DMS153 (cell line): Measurements from ENCODE around the gene ARHGAP27.
"Not testable (repeated sequence)": the region's sequence is repeated elsewhere in the genome, so short reads cannot be mapped to it uniquely, and the experiment has no call there.

ENCODE experiments used
- DNase-seq: peaks from one replicate; lab custom pipeline; 2025; lab: John Stamatoyannopoulos, UW

The ARHGAP27 gene

DNA sequence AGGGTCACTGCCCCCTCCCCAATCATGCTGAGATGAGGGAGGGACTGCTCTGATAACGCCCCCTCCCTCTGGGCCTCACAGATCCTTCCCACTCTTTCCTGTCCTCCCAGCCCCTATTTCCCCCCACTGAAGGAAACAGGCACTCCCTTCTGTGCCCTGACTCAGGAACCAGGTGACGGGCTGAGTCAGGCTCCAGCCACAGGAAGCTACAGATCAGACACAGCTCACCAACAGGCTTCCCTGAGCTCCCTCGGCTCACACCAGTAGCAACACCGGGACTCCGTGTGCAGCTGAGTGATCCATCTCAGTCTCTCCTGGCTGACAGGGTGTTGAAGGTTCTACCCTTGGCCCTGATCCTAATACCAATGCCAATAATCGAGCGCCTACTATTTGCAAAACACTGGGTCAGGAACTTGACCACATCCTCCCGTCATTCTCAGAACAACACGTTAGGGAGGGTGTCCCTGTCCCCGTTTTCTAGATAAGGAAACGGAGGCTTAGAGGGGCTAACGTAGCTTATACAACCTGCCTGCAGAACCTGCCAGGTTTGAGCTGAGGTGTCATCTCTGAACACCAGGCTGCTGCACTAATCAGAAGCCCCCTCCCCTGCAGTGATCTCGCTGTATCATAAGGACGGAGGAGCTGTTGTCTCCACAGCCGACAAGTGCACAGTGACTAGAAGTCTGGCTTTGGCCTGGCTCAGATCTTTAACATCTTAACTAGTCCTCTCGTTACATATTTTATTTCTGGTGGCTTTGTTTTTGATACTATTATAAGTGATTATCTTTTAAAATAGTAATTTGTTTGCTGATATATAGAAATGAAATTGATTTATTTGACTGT, 13.5 kb upstream of the ARHGAP27 start:
- DNase-seq, result not testable (repeated sequence)

GRCh38 chr17:45444856-45445820, 12.5 kb upstream of the ARHGAP27 start:
- not testable (repeated sequence) for DNase-seq

GRCh38 chr17:45444301-45444700, 11.6 kb upstream of the ARHGAP27 start:
- not testable (repeated sequence) for DNase-seq

DNA sequence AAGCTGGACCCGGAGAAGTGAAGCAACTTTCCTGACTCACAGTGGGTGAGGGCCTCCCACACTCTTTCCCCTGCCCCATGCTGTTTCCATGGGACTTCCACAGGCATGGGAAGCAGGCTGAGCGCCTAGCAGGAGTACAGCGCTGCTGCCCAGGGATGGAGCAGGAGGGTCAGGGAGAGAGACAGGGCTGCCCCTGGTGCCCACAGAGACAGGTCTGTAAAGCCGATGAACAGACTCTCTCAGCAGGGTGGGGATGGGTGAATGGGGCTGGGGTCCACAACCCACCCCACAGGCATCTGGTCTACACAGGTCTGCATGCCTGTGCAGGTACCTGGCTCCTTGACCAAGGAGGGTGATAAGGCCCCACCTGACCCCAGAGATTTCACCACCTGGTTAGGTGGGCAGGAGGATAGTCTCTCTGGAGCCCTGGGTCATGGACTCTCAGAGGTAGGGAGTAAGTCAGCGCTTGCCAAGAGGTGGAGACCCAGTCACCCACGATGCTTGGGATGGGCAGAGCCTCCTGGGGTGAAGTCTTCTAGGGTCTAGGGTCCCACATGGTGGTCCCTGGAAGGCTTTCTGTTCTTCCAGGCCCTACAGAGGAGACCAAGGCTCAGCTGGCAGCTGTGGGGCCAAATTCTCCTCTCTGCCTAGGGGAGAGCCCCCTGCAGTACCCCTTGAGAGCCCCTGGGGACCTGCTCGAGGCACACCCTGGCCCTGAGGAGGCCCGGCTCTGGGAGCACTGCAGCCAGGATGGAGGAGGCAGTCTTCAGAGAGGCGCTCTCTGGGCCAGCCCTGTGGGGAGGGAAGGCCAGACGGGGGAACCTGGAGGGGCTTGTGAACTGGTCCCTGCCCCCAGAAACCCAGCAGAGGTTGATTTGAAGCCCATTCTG, 10.9 kb upstream of the ARHGAP27 start:
- not testable (repeated sequence) for DNase-seq

DNA sequence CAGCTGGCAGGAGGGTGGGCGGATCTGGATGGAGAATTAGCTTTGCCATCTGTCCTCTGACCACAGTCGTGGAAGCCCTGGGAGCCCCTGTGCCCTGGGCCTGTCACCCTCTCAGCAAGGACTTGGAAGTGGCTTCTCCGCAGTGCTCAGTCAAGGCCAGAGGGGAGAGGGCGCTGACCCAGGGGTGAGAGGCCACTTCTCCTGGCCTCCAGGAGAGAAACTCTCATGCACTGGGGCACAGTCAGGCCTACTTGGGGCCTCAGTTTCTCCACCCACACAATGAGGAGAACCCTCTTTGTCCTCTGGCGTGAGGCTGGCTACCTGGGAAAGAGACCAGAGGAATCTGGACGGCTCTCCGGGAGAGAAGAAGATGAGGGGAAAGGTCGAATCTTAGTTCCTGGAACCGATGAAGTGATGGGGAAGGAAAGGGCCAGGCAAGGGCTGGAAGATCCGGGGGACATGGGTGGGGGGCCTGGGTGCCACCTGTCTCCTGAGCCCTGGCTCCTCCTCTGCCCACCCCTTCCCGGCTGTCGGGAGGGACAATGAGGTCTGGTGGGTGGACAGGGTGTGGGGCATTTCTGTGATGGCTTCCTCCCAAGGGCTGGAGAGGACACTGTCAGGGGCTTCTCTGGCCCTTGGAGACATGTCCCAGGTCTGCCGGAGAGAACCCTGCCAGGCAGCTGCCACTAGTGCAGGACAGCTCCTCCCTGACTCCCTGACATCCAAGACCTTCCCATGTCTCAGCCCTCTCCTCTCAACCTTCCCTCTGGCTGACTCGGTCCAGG, 9.0 kb upstream of the ARHGAP27 start:
- no peak for DNase-seq

- not testable (repeated sequence) for DNase-seq
Measured at GRCh38 chr17:45440839-45441515, 8.3 kb upstream of the ARHGAP27 start.

DNA sequence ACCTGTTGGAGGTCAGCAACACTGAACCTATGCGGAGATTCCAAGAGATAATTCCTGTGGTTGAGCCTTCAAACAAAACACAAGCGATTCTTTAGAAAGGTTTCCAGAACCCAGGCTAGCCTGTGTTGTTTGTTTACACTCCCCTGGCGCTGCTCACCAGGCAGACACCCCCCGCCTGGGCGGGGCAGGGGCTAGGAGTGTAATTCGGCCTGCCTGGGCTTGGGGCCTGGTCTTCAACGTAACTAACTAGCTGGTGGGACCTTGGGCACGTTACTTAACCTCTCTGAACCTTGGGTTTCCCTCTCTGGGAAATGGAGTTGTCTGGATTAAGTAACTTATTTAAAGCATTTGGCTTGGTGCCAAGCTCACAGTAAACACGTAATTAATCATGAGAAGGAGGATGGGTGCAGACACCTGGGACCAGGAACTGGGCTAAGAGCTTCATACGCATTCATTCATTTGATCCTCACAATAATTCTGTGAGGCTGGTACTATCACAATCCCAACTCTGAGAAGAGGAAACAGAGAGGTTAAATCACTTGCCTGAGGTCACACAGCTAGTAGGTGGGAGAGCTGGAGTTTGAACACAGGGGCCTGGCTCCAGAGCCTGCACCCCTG, 7.6 kb upstream of the ARHGAP27 start:
- DNase-seq, result peak; percentile 64

DNA sequence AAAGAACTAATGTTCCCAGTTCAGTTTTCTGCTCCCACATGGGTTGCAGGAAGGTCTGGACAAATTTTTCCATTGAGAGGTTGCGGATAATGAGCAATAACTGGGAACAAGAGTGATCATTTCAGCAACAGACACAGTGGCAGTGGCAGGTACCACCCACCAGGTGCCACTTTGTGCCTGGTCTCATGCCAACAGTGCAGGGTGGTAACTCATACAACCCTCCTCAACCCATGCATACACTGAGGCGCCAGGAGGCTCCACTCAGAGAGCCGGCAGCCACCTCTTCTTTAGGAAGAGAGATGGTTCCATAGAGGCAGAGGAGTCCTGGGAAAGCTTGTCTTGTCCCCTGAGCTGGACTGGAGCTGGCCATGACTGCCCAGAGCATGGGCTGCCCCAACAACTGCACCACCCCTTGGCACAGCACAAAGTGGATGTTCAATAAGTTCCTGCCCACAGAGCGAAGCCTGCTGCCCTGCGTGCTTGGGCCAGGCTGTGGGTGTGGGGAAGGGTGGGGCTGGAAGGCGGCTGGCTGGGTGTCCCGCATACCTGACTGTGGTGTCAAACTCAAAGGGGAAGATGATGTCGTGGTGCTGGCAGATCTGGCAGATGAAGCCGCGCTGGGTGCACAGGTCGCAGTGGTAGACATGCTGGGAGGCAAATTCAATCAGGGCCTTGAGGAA, 6.4 kb upstream of the ARHGAP27 start:
- no peak for DNase-seq

GRCh38 chr17:45437465-45438283, 5.0 kb upstream of the ARHGAP27 start:
- DNase-seq, result no peak

- no peak for DNase-seq
Measured at GRCh38 chr17:45436625-45437464, 4.2 kb upstream of the ARHGAP27 start.

DNA sequence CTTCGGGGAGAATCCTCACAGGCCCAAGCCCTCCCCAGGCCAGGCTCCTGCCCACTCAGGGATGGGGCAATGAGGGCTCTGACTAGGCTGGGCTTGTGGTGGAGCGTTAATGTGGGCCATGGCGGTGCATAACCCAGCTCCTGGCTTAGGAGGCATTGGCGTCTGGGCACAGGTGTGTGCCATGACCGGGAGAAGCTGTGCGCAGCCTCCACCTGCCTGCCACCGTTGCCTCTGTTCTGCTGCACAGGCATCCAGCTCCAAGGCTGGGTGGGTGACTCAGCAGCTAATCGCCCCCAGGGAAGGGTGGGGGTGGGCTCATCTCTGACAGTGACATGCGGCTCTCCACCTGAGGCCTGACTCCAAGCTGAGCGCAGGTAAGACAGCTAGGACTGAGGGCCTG, 3.5 kb upstream of the ARHGAP27 start:
- no peak for DNase-seq

- no peak for DNase-seq
Measured at GRCh38 chr17:45435481-45435880, 2.8 kb upstream of the ARHGAP27 start.

DNA sequence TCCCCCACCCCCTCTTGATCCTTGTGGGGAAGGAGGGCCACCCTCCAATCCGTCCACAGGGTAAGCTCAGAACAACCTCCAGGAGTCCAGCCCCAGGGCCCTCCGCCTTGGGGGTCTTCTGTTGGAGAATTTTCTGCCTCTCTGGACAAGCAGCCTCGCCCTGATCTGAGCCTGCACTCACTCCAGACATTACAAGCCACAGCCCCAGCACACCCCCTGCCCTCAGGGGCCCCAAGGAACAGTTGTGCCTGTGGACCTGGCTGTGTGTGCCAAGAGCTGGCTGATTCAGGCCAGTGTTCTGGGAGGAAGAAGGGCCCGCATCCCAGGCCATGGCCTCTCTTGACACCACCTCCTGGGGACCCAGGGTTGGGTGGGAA, 477 bp upstream of the ARHGAP27 start:
- no peak for DNase-seq

DNA sequence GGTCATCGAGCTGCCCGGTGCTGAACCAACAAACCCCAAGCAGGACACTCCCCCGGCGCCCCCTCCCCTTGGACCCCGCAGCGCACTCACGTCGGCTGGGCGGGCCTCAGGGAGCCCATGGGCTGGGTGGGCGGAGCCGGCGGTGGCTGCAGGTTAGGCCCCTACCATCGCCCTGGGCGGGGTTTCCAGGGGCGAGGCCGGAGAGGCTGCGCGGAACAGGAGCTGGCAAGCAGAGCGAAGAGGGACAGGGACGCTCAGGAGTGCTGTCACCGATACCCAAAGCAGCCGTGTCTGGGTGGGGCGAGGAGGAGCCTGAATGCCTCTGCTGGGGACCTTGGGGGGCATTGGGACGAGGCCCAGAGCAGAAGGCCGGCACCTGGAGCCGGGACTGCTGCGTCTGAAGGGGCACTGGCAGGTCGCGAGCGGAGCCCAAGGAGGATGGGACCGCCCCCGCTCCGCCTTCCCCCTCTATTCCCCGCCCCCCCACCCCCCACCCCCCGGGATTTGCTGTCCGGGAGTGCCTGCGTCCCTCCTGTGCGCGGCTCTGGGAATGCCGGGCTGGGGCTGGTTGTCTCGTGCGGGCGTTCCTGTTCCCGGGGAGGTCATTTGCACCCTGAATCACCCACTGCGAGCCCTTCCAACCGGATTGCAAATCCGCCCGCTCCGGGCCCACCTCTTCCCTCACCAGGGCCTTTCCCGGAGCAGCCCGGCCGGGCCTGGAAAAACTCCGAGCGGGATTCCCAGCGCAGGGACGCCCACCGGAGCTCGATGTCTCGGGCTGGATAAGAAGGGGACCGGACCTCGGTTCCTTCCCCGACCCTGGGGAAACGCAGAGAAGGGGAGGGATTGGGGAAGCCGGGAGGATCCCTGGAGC, 902 bp downstream of the ARHGAP27 start:
- DNase-seq, result peak; percentile 69

GRCh38 chr17:45430738-45431530, 1.7 kb downstream of the ARHGAP27 start:
- no peak for DNase-seq
